HEK293 (cell line): ENCODE data around the gene MRPS24.

Source experiments
- CTCF ChIA-PET: fragments of 350-600 bp; formaldehyde crosslinking; extraction: SDS; loops from one replicate; lab custom pipeline; 2021; ENCODE audit warnings: antibody characterized with exemption; lab: Yijun Ruan, JAX
- POLR2A ChIA-PET: fragments of 300-600 bp; formaldehyde crosslinking; extraction: SDS; loops from one replicate; lab custom pipeline; 2020; ENCODE audit warnings: antibody characterized with exemption, inconsistent platforms; lab: Yijun Ruan, JAX
- H3K27ac ChIP-seq: fragments of 200-500 bp; sonication (Bioruptor generic); 2 replicates; pipeline ENCODE4 v1.5.1; 2014; ENCODE audit warnings: low read depth, low read length, control low read depth, inconsistent platforms; ENCODE audit errors: extremely low read depth
- H3K36me3 ChIP-seq, 2 experiments: fragments of 200-500 bp in 1 of 2; sonication (Bioruptor generic) in 1 of 2; 1 replicate in 1 of 2; 2 replicates in 1 of 2; pipeline ENCODE4 v1.5.1; 2014 to 2017; ENCODE audit warnings: inconsistent platforms in 2 of 2, low read length in 2 of 2; ENCODE audit not compliant: control insufficient read depth in 2 of 2, insufficient read depth in 1 of 2
- H3K4me1 ChIP-seq: fragments of 200-500 bp; sonication (Bioruptor generic); 2 replicates; pipeline ENCODE4 v1.5.1; 2014; ENCODE audit warnings: mild to moderate bottlenecking, low read length, inconsistent platforms; ENCODE audit not compliant: control insufficient read depth, insufficient read depth
- H3K4me3 ChIP-seq: 2 replicates; pipeline ENCODE4 v1.5.1; 2011; ENCODE audit warnings: low read depth, mild to moderate bottlenecking, control low read depth, low read length, moderate library complexity
- H3K9me3 ChIP-seq: fragments of 200-500 bp; sonication (Bioruptor generic); 2 replicates; pipeline ENCODE4 v1.5.1; 2014; ENCODE audit warnings: low read depth, low read length, inconsistent platforms; ENCODE audit not compliant: control insufficient read depth, insufficient read depth
- ATF2 ChIP-seq: fragments of 450-650 bp; formaldehyde crosslinking; IDR thresholded peaks from 2 replicates; pipeline ENCODE4 v1.5.1; 2016; ENCODE audit warnings: missing biosample characterization, missing genetic modification characterization, low read depth
- BCL11B ChIP-seq: fragments of 450-650 bp; formaldehyde crosslinking; IDR thresholded peaks from 2 replicates; pipeline ENCODE4 v1.5.1; 2016; ENCODE audit warnings: low read depth, missing biosample characterization, missing genetic modification characterization
- INSM2 ChIP-seq: fragments of 450-650 bp; formaldehyde crosslinking; IDR thresholded peaks from 2 replicates; pipeline ENCODE4 v1.5.1; 2016; ENCODE audit warnings: missing biosample characterization, missing genetic modification characterization
- KLF9 ChIP-seq: fragments of 450-650 bp; formaldehyde crosslinking; IDR thresholded peaks from 2 replicates; pipeline ENCODE4 v1.5.1; 2016; ENCODE audit warnings: missing biosample characterization, missing genetic modification characterization, low read depth
- OVOL3 ChIP-seq: fragments of 450-650 bp; formaldehyde crosslinking; IDR thresholded peaks from 2 replicates; pipeline ENCODE4 v1.5.1; 2016; ENCODE audit warnings: missing biosample characterization, missing genetic modification characterization
- PRDM10 ChIP-seq: fragments of 450-650 bp; formaldehyde crosslinking; IDR thresholded peaks from 2 replicates; pipeline ENCODE4 v1.5.1; 2016; ENCODE audit warnings: missing biosample characterization, missing genetic modification characterization
- PRDM6 ChIP-seq: fragments of 450-650 bp; formaldehyde crosslinking; IDR thresholded peaks from 2 replicates; pipeline ENCODE4 v1.5.1; 2017; ENCODE audit warnings: missing biosample characterization, missing genetic modification characterization
- REPIN1 ChIP-seq: fragments of 450-650 bp; formaldehyde crosslinking; IDR thresholded peaks from 2 replicates; pipeline ENCODE4 v1.5.1; 2017; ENCODE audit warnings: missing biosample characterization, missing genetic modification characterization, low read depth
- ZIC2 ChIP-seq: fragments of 450-650 bp; formaldehyde crosslinking; IDR thresholded peaks from 2 replicates; pipeline ENCODE4 v1.5.1; 2016; ENCODE audit warnings: missing biosample characterization, missing genetic modification characterization
- ZNF132 ChIP-seq: fragments of 450-650 bp; formaldehyde crosslinking; IDR thresholded peaks from 2 replicates; pipeline ENCODE4 v1.5.1; 2017; ENCODE audit warnings: missing biosample characterization, missing genetic modification characterization, borderline replicate concordance
- ZNF157 ChIP-seq: fragments of 450-650 bp; formaldehyde crosslinking; IDR thresholded peaks from 2 replicates; pipeline ENCODE4 v1.5.1; 2016; ENCODE audit warnings: missing biosample characterization, missing genetic modification characterization
- ZNF24 ChIP-seq: fragments of 450-650 bp; formaldehyde crosslinking; IDR thresholded peaks from 2 replicates; pipeline ENCODE4 v1.5.1; 2016; ENCODE audit warnings: missing biosample characterization, missing genetic modification characterization
- ZNF292 ChIP-seq: fragments of 450-650 bp; formaldehyde crosslinking; IDR thresholded peaks from 2 replicates; pipeline ENCODE4 v1.5.1; 2016; ENCODE audit warnings: low read depth, missing biosample characterization, missing genetic modification characterization, borderline replicate concordance
- ZNF302 ChIP-seq: fragments of 450-650 bp; formaldehyde crosslinking; IDR thresholded peaks from 2 replicates; pipeline ENCODE4 v1.5.1; 2016; ENCODE audit warnings: missing biosample characterization, missing genetic modification characterization, low read depth
- ZNF335 ChIP-seq: fragments of 450-650 bp; formaldehyde crosslinking; conservative IDR thresholded peaks from 2 replicates; pipeline ENCODE4 v1.5.1; 2016; ENCODE audit warnings: missing biosample characterization, missing genetic modification characterization
- ZNF398 ChIP-seq: fragments of 450-650 bp; formaldehyde crosslinking; IDR thresholded peaks from 2 replicates; pipeline ENCODE4 v1.5.1; 2017; ENCODE audit warnings: missing biosample characterization, missing genetic modification characterization
- ZNF416 ChIP-seq: fragments of 450-650 bp; formaldehyde crosslinking; IDR thresholded peaks from 2 replicates; pipeline ENCODE4 v1.5.1; 2016; ENCODE audit warnings: missing biosample characterization, missing genetic modification characterization
- ZNF530 ChIP-seq: fragments of 450-650 bp; formaldehyde crosslinking; IDR thresholded peaks from 2 replicates; pipeline ENCODE4 v1.5.1; 2016; ENCODE audit warnings: low read depth, missing biosample characterization, missing genetic modification characterization
- ZNF549 ChIP-seq: fragments of 450-650 bp; IDR thresholded peaks from 2 replicates; pipeline ENCODE4 v1.5.1; 2018; ENCODE audit warnings: missing biosample characterization, missing genetic modification characterization, mild to moderate bottlenecking, inconsistent platforms, moderate library complexity
- ZNF707 ChIP-seq: fragments of 450-650 bp; formaldehyde crosslinking; IDR thresholded peaks from 2 replicates; pipeline ENCODE4 v1.5.1; 2016; ENCODE audit warnings: missing biosample characterization, missing genetic modification characterization
- ZNF747 ChIP-seq: fragments of 450-650 bp; formaldehyde crosslinking; IDR thresholded peaks from 2 replicates; pipeline ENCODE4 v1.5.1; 2016; ENCODE audit warnings: missing biosample characterization, missing genetic modification characterization
- ZNF777 ChIP-seq: fragments of 450-650 bp; formaldehyde crosslinking; IDR thresholded peaks from 2 replicates; pipeline ENCODE4 v1.5.1; 2017; ENCODE audit warnings: missing biosample characterization, missing genetic modification characterization, borderline replicate concordance
- ZNF785 ChIP-seq: fragments of 450-650 bp; formaldehyde crosslinking; IDR thresholded peaks from 2 replicates; pipeline ENCODE4 v1.5.1; 2016; ENCODE audit warnings: missing biosample characterization, missing genetic modification characterization
- ZSCAN30 ChIP-seq: fragments of 450-650 bp; IDR thresholded peaks from 2 replicates; pipeline ENCODE4 v1.5.1; 2018; ENCODE audit warnings: missing biosample characterization, mild to moderate bottlenecking, missing genetic modification characterization, moderate library complexity

The MRPS24 gene

GRCh38 chr7:43856996-43857395 lies 12.3 kb downstream of the MRPS24 start (continued):
- TF ChIP-seq ATF2 (tag by site-specific recombination) (no peak), BCL11B (tag by site-specific recombination) (no peak), ZNF157 (tag by site-specific recombination) (no peak), ZNF132 (tag by site-specific recombination) (no peak), ZSCAN30 (no peak), ZNF292 (no peak), ZNF707 (tag by site-specific recombination) (no peak), KLF9 (tag by site-specific recombination) (no peak), ZNF24 (tag by site-specific recombination) (no peak), ZNF777 (tag by site-specific recombination) (no peak)

GRCh38 chr7:43856316-43856715 lies 13.0 kb downstream of the MRPS24 start:
- Histone ChIP-seq H3K9me3 (no peaks in the 10 kb centered on the region), H3K4me3 (no peak overlapping the region), H3K27ac (no peak overlapping the region), H3K36me3 (no peaks in the 10 kb centered on the region), H3K4me1 (no peaks in the 10 kb centered on the region)
- ChIA-PET CTCF (interaction anchor here (0.7 to 3.6 kb wide), 2 partner anchors 18 to 101 kb away, joined by 3 to 17 read pairs; no protein-coding TSS in a partner anchor), POLR2A (no interaction called here)
- TF ChIP-seq ZNF398 (tag by site-specific recombination) = no peak
- no peak for TF ChIP-seq INSM2 (tag by site-specific recombination)
- no peak for TF ChIP-seq ZIC2
- no peak for TF ChIP-seq ZNF132 (tag by site-specific recombination)
- no peak for TF ChIP-seq ZNF302
- TF ChIP-seq ZNF785 (tag by site-specific recombination) = no peak
- TF ChIP-seq PRDM10 (tag by site-specific recombination) = no peak
- no peak for TF ChIP-seq ZNF335
- TF ChIP-seq ZNF549 (tag by site-specific recombination) = no peak
- no peak for TF ChIP-seq PRDM6 (tag by site-specific recombination)
- TF ChIP-seq ZNF530 (tag by site-specific recombination) = no peak
- no peak for TF ChIP-seq ZNF747 (tag by site-specific recombination)
- TF ChIP-seq ZNF416 (tag by site-specific recombination) = no peak
- no peak for TF ChIP-seq OVOL3 (tag by site-specific recombination)
- TF ChIP-seq REPIN1 (tag by site-specific recombination) = no peak
